ENCODE data around the gene PIGN. TPM values are rescaled to one million over a fixed set of nuclear protein-coding genes. Genes with fewer than 3 reads are reported as not detected.

PIGN gene
- polyA plus RNA-seq, 4 donors = 2.2 to 21.4 (median 5.7) TPM

DNA sequence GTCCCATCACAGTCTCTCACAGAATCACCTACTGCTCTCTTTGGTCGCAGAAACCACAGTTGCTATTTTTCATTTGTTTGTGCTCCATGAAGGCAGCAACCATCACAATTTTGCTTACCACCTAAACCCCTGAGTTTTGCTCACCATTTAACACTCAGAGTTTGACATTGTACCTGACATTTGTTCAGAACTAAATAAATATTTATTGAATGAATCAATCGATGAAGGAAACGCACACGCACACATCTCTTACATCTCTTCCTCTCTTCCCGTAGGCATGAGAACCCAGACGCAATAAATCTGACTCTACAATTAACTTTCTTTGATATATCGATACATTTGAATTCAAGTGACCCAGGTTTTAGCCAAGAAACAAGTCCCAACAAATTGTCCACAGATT lies 188.5 kb downstream of the PIGN start:
- no peak for FAIRE-seq
- WGBS, 3 donors = 87 to 93% (median 87%) methylated on average over 7 of the region's 7 CpGs

DNA sequence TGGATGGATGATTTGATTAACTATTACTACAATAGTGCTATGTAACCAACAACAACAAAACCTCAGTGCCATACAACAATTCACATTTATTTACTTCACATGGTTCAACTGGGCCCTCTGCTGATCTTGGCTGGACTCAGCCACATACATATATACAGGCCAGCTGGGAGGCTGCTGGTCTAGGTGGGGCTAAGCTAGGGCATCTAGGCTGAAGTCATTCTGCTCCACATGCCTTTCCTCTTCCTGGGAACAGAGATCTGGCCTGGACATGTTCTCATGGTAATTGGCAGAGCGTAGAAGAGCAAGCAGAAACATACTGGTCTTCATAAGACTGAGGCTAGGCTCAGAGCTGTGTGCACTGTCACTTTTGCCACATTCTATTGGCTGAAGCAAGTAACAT lies 191.2 kb downstream of the PIGN start:
- FAIRE-seq (no peak), DNase-seq (no peak)
- no peaks in the 10 kb centered on the region for H3K36me3 ChIP-seq (ENCODE audit: control insufficient read depth in 3 of 3, insufficient read depth in 2 of 3, low read depth in 1 of 3, low read length in 3 of 3)
- H3K27me3 ChIP-seq (ENCODE audit: control insufficient read depth in 3 of 3, insufficient read depth in 3 of 3, low read length in 3 of 3) = no peaks in the 10 kb centered on the region
- no peak overlapping the region for H3K4me3 ChIP-seq (ENCODE audit: low read depth in 1 of 3, low read length in 3 of 3)
- 97 to 100% (median 100%) methylated on average over 1 of the region's 1 CpG for WGBS, 3 donors
- peaks cover 0 to 6% of the 10 kb centered on the region in 2 donors for H3K9me3 ChIP-seq (ENCODE audit: control insufficient read depth in 2 of 2, insufficient read depth in 1 of 2, low read depth in 1 of 2, low read length in 1 of 2)
- H3K27ac ChIP-seq (ENCODE audit: low read depth in 1 of 3, low read length in 2 of 3) = no peak overlapping the region
- peaks cover 0 to 9% (median 2%) of the 10 kb centered on the region in 3 donors for H3K4me1 ChIP-seq (ENCODE audit: control insufficient read depth in 3 of 3, insufficient read depth in 2 of 3, low read depth in 1 of 3, low read length in 2 of 3)

More for the DNA sequence above, 188.5 kb downstream of the PIGN start:
- no peak overlapping the region for H3K4me3 ChIP-seq (ENCODE audit: low read depth in 1 of 3, low read length in 3 of 3)
- no peaks in the 10 kb centered on the region for H3K27me3 ChIP-seq (ENCODE audit: control insufficient read depth in 3 of 3, insufficient read depth in 3 of 3, low read length in 3 of 3)
- H3K4me1 ChIP-seq (ENCODE audit: control insufficient read depth in 3 of 3, insufficient read depth in 2 of 3, low read depth in 1 of 3, low read length in 2 of 3) = peaks cover 0 to under 1% (median under 1%) of the 10 kb centered on the region in 3 donors
- no peak for DNase-seq
- H3K36me3 ChIP-seq (ENCODE audit: control insufficient read depth in 3 of 3, insufficient read depth in 2 of 3, low read depth in 1 of 3, low read length in 3 of 3) = no peaks in the 10 kb centered on the region
- H3K27ac ChIP-seq (ENCODE audit: low read depth in 1 of 3, low read length in 2 of 3) = no peak overlapping the region
- peaks cover 0 to 15% of the 10 kb centered on the region in 2 donors for H3K9me3 ChIP-seq (ENCODE audit: control insufficient read depth in 2 of 2, insufficient read depth in 1 of 2, low read depth in 1 of 2, low read length in 1 of 2)

GRCh38 chr18:61993831-61994230 lies 193.0 kb downstream of the PIGN start:
- Histone ChIP-seq H3K36me3 (ENCODE audit: control insufficient read depth in 3 of 3, insufficient read depth in 2 of 3, low read depth in 1 of 3, low read length in 3 of 3) (no peaks in the 10 kb centered on the region), H3K27ac (ENCODE audit: low read depth in 1 of 3, low read length in 2 of 3) (no peak overlapping the region), H3K27me3 (ENCODE audit: control insufficient read depth in 3 of 3, insufficient read depth in 3 of 3, low read length in 3 of 3) (no peaks in the 10 kb centered on the region), H3K4me3 (ENCODE audit: low read depth in 1 of 3, low read length in 3 of 3) (no peak overlapping the region), H3K4me1 (ENCODE audit: control insufficient read depth in 3 of 3, insufficient read depth in 2 of 3, low read depth in 1 of 3, low read length in 2 of 3) (peaks cover 0 to 9% (median 2%) of the 10 kb centered on the region in 3 donors), H3K9me3 (ENCODE audit: control insufficient read depth in 2 of 2, insufficient read depth in 1 of 2, low read depth in 1 of 2, low read length in 1 of 2) (no peaks in the 10 kb centered on the region)
- FAIRE-seq (no peak), DNase-seq (no peak)
- WGBS, 3 donors = 95 to 100% (median 96%) methylated on average over 1 of the region's 1 CpG

- no peaks in the 10 kb centered on the region for H3K27me3 ChIP-seq (ENCODE audit: control insufficient read depth in 3 of 3, insufficient read depth in 3 of 3, low read length in 3 of 3)
- DNase-seq (peak; percentile 56 to 78), FAIRE-seq (no peak)
- WGBS, 3 donors = 1 to 7% (median 3%) methylated on average over 2 of the region's 2 CpGs
- no peaks in the 10 kb centered on the region for H3K36me3 ChIP-seq (ENCODE audit: control insufficient read depth in 3 of 3, insufficient read depth in 2 of 3, low read depth in 1 of 3, low read length in 3 of 3)
- no peaks in the 10 kb centered on the region for H3K9me3 ChIP-seq (ENCODE audit: control insufficient read depth in 2 of 2, insufficient read depth in 1 of 2, low read depth in 1 of 2, low read length in 1 of 2)
- H3K4me1 ChIP-seq (ENCODE audit: control insufficient read depth in 3 of 3, insufficient read depth in 2 of 3, low read depth in 1 of 3, low read length in 2 of 3) = peaks cover 0 to 9% (median 2%) of the 10 kb centered on the region in 3 donors
- H3K4me3 ChIP-seq (ENCODE audit: low read depth in 1 of 3, low read length in 3 of 3) = no peak overlapping the region
- H3K27ac ChIP-seq (ENCODE audit: low read depth in 1 of 3, low read length in 2 of 3) = peak overlapping the region in 1 of 3 donors; percentile 8
Measured at GRCh38 chr18:61992923-61993322, 193.9 kb downstream of the PIGN start.

GRCh38 chr18:61992285-61992684 lies 194.6 kb downstream of the PIGN start:
- DNase-seq = no peak
- no peak overlapping the region for H3K4me3 ChIP-seq (ENCODE audit: low read depth in 1 of 3, low read length in 3 of 3)
- H3K4me1 ChIP-seq (ENCODE audit: control insufficient read depth in 3 of 3, insufficient read depth in 2 of 3, low read depth in 1 of 3, low read length in 2 of 3) = peaks cover 0 to 9% (median 2%) of the 10 kb centered on the region in 3 donors
- 59 to 69% (median 61%) methylated on average over 1 of the region's 1 CpG for WGBS, 3 donors
- no peak for FAIRE-seq
- H3K27ac ChIP-seq (ENCODE audit: low read depth in 1 of 3, low read length in 2 of 3) = peak overlapping the region in 1 of 3 donors; percentile 8
- H3K36me3 ChIP-seq (ENCODE audit: control insufficient read depth in 3 of 3, insufficient read depth in 2 of 3, low read depth in 1 of 3, low read length in 3 of 3) = no peaks in the 10 kb centered on the region
- H3K9me3 ChIP-seq (ENCODE audit: control insufficient read depth in 2 of 2, insufficient read depth in 1 of 2, low read depth in 1 of 2, low read length in 1 of 2) = no peaks in the 10 kb centered on the region
- no peaks in the 10 kb centered on the region for H3K27me3 ChIP-seq (ENCODE audit: control insufficient read depth in 3 of 3, insufficient read depth in 3 of 3, low read length in 3 of 3)

- whole genome bisulfite sequencing, 3 donors = 85 to 100% (median 88%) methylated on average over 1 of the region's 1 CpG
- FAIRE-seq (no peak), DNase-seq (no peak)
- Histone ChIP-seq H3K4me3 (ENCODE audit: low read depth in 1 of 3, low read length in 3 of 3) (no peak overlapping the region), H3K27ac (ENCODE audit: low read depth in 1 of 3, low read length in 2 of 3) (no peak overlapping the region), H3K4me1 (ENCODE audit: control insufficient read depth in 3 of 3, insufficient read depth in 2 of 3, low read depth in 1 of 3, low read length in 2 of 3) (peaks cover 0 to 9% (median 2%) of the 10 kb centered on the region in 3 donors), H3K9me3 (ENCODE audit: control insufficient read depth in 2 of 2, insufficient read depth in 1 of 2, low read depth in 1 of 2, low read length in 1 of 2) (no peaks in the 10 kb centered on the region), H3K36me3 (ENCODE audit: control insufficient read depth in 3 of 3, insufficient read depth in 2 of 3, low read depth in 1 of 3, low read length in 3 of 3) (no peaks in the 10 kb centered on the region), H3K27me3 (ENCODE audit: control insufficient read depth in 3 of 3, insufficient read depth in 3 of 3, low read length in 3 of 3) (no peaks in the 10 kb centered on the region)
Measured at GRCh38 chr18:61991836-61992235, 195.0 kb downstream of the PIGN start.

DNA sequence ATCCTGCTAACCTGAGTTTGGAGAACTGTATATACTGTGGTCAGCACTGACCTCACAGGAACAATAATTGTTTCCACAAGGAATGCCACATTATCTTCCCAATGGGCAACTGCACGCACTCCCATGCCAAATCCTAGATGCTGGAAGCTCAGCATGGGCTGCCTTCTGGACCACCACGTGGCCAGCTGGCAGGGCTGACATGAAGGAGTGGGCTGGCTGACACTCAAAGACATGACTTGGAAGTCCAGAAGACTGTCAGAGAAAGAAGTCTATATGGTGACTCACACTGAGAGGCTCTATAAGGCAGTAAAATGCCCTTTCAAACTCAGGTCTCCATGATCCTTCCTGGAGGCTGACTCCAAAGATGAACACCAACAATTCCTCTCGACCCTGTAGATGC lies 195.7 kb downstream of the PIGN start:
- Histone ChIP-seq H3K27ac (ENCODE audit: low read depth in 1 of 3, low read length in 2 of 3) (no peak overlapping the region), H3K36me3 (ENCODE audit: control insufficient read depth in 3 of 3, insufficient read depth in 2 of 3, low read depth in 1 of 3, low read length in 3 of 3) (no peaks in the 10 kb centered on the region), H3K4me3 (ENCODE audit: low read depth in 1 of 3, low read length in 3 of 3) (no peak overlapping the region), H3K9me3 (ENCODE audit: control insufficient read depth in 2 of 2, insufficient read depth in 1 of 2, low read depth in 1 of 2, low read length in 1 of 2) (no peaks in the 10 kb centered on the region), H3K4me1 (ENCODE audit: control insufficient read depth in 3 of 3, insufficient read depth in 2 of 3, low read depth in 1 of 3, low read length in 2 of 3) (peaks cover 0 to 9% (median 2%) of the 10 kb centered on the region in 3 donors), H3K27me3 (ENCODE audit: control insufficient read depth in 3 of 3, insufficient read depth in 3 of 3, low read length in 3 of 3) (no peaks in the 10 kb centered on the region)
- WGBS, 3 donors = 79 to 80% (median 80%) methylated on average over 3 of the region's 3 CpGs
- DNase-seq = no peak
- FAIRE-seq = no peak

Other genes with a start within 250 kb of the PIGN start
- 10 to 100 TPM in 3 of 4 donors, 1 to 10 TPM in 1; 8.6 to 26.1 (median 11.1) TPM for gene RELCH, start 199 bp upstream of the PIGN start, polyA plus RNA-seq
- gene TNFRSF11A, start 138.3 kb upstream of the PIGN start, polyA plus RNA-seq = 10 to 100 TPM; 15.0 to 25.4 (median 20.0) TPM